NK-92 (cell line): ENCODE data around the gene PTPRCAP.

Source experiments
- DNase-seq: peaks from one replicate; lab custom pipeline; 2025; ENCODE audit not compliant: unreplicated experiment; lab: John Stamatoyannopoulos, UW

Gene PTPRCAP

GRCh38 chr11:67441731-67442351 is 4.4 kb upstream of the PTPRCAP start:
- no peak for DNase-seq

- DNase-seq, result no peak
Observed at GRCh38 chr11:67441098-67441563, 3.6 kb upstream of the PTPRCAP start.

- DNase-seq, result no peak
Observed at GRCh38 chr11:67440229-67441097, 3.0 kb upstream of the PTPRCAP start.

- no peak for DNase-seq
Observed at GRCh38 chr11:67439321-67440228, 2.1 kb upstream of the PTPRCAP start.

- DNase-seq, result no peak
Observed at GRCh38 chr11:67438158-67438902, 848 bp upstream of the PTPRCAP start.

GRCh38 chr11:67437809-67438157 is 301 bp upstream of the PTPRCAP start:
- DNase-seq, result no peak

- DNase-seq, result no peak
Observed at GRCh38 chr11:67436459-67437081, 912 bp downstream of the PTPRCAP start.

- no peak for DNase-seq
Observed at GRCh38 chr11:67435727-67436458, 1.6 kb downstream of the PTPRCAP start.

GRCh38 chr11:67435031-67435726 is 2.3 kb downstream of the PTPRCAP start:
- no peak for DNase-seq

GRCh38 chr11:67434395-67434881 is 3.0 kb downstream of the PTPRCAP start:
- no peak for DNase-seq

- DNase-seq, result no peak
Observed at GRCh38 chr11:67433536-67434394, 3.7 kb downstream of the PTPRCAP start.

- DNase-seq, result no peak
Observed at GRCh38 chr11:67432655-67433349, 4.7 kb downstream of the PTPRCAP start.

GRCh38 chr11:67431346-67432249 is 5.9 kb downstream of the PTPRCAP start:
- DNase-seq, result no peak

- DNase-seq, result no peak
Observed at GRCh38 chr11:67429722-67430121, 7.8 kb downstream of the PTPRCAP start.

GRCh38 chr11:67429038-67429668 is 8.3 kb downstream of the PTPRCAP start:
- DNase-seq, result no peak
